H9 (cell line): Measurements from ENCODE around the gene TMEM132C. TPM values are rescaled to one million over a fixed set of nuclear protein-coding genes. Genes with fewer than 3 reads are reported as not detected.

ENCODE experiments used
- DNase-seq: peaks from one replicate; pipeline ENCODE4 v3.0.0-alpha.2; 2017
- H2AFZ ChIP-seq: one replicate; pipeline ENCODE4 v1.6.1; 2013; ENCODE audit warnings: mild to moderate bottlenecking, low read length, control low read depth, moderate library complexity
- H2AK5ac ChIP-seq: 2 replicates; pipeline ENCODE4 v1.6.1; 2013; ENCODE audit warnings: low read length, control low read depth, mixed read lengths; ENCODE audit not compliant: insufficient read length
- H2BK120ac ChIP-seq: one replicate; pipeline ENCODE4 v1.6.1; 2013; ENCODE audit warnings: low read depth, mild to moderate bottlenecking, low read length, control low read depth, inconsistent platforms; ENCODE audit not compliant: poor library complexity, severe bottlenecking
- H2BK12ac ChIP-seq: 2 replicates; pipeline ENCODE4 v1.6.1; 2013; ENCODE audit warnings: low read length, control low read depth, mixed read lengths, low read depth; ENCODE audit not compliant: insufficient read length
- H2BK15ac ChIP-seq: 2 replicates; pipeline ENCODE4 v1.6.1; 2013; ENCODE audit warnings: low read depth, low read length, control low read depth
- H2BK20ac ChIP-seq: one replicate; pipeline ENCODE4 v1.6.1; 2013; ENCODE audit warnings: low read depth, mild to moderate bottlenecking, low read length, control low read depth, inconsistent platforms; ENCODE audit not compliant: poor library complexity, severe bottlenecking
- H2BK5ac ChIP-seq: 2 replicates; pipeline ENCODE4 v1.6.1; 2013; ENCODE audit warnings: low read length, control low read depth, mixed read lengths; ENCODE audit not compliant: insufficient read length
- H3K14ac ChIP-seq: 2 replicates; pipeline ENCODE4 v1.6.1; 2013; ENCODE audit warnings: low read length, control low read depth; ENCODE audit not compliant: insufficient read depth
- H3K18ac ChIP-seq: 2 replicates; pipeline ENCODE4 v1.6.1; 2013; ENCODE audit warnings: low read depth, mild to moderate bottlenecking, mixed read lengths, low read length, control low read depth; ENCODE audit not compliant: insufficient read length
- H3K23ac ChIP-seq: 2 replicates; pipeline ENCODE4 v1.6.1; 2013; ENCODE audit warnings: low read length, control low read depth, mixed read lengths, low read depth; ENCODE audit not compliant: insufficient read length
- H3K23me2 ChIP-seq: 2 replicates; pipeline ENCODE4 v1.6.1; 2013; ENCODE audit warnings: low read depth, mild to moderate bottlenecking, mixed read lengths, low read length, control low read depth; ENCODE audit not compliant: insufficient read length, poor library complexity, severe bottlenecking
- H3K27ac ChIP-seq: 2 replicates; pipeline ENCODE4 v1.5.1; 2013; ENCODE audit warnings: low read length, control low read depth, mixed read lengths, low read depth; ENCODE audit not compliant: insufficient read length
- H3K27me3 ChIP-seq: 2 replicates; pipeline ENCODE4 v1.6.1; 2013; ENCODE audit warnings: low read length, control low read depth, inconsistent platforms; ENCODE audit not compliant: insufficient read depth
- H3K4ac ChIP-seq: 2 replicates; pipeline ENCODE4 v1.6.1; 2013; ENCODE audit warnings: low read depth, mild to moderate bottlenecking, control low read depth, inconsistent platforms, low read length, moderate library complexity
- H3K4me1 ChIP-seq: 2 replicates; pipeline ENCODE4 v1.6.1; 2013; ENCODE audit warnings: low read length, control low read depth, inconsistent platforms; ENCODE audit not compliant: insufficient read depth
- H3K4me2 ChIP-seq: 2 replicates; pipeline ENCODE4 v1.6.1; 2013; ENCODE audit warnings: low read length, control low read depth, mixed read lengths; ENCODE audit not compliant: insufficient read length, insufficient read depth
- H3K56ac ChIP-seq: 2 replicates; pipeline ENCODE4 v1.6.1; 2013; ENCODE audit warnings: low read depth, mild to moderate bottlenecking, mixed read lengths, low read length, control low read depth; ENCODE audit not compliant: insufficient read length
- H3K79me1 ChIP-seq: 2 replicates; pipeline ENCODE4 v1.6.1; 2013; ENCODE audit warnings: low read depth, mild to moderate bottlenecking, moderate library complexity, low read length, control low read depth, inconsistent platforms; ENCODE audit not compliant: insufficient read depth, poor library complexity, severe bottlenecking
- H3K79me2 ChIP-seq: 2 replicates; pipeline ENCODE4 v1.6.1; 2013; ENCODE audit warnings: low read length, control low read depth, inconsistent platforms; ENCODE audit not compliant: insufficient read depth
- H3K9ac ChIP-seq: 2 replicates; pipeline ENCODE4 v1.6.1; 2013; ENCODE audit warnings: low read length, control low read depth, mixed read lengths; ENCODE audit not compliant: insufficient read length; ENCODE audit errors: extremely low read depth
- H3K9me3 ChIP-seq: one replicate; pipeline ENCODE4 v1.6.1; 2013; ENCODE audit warnings: low read depth, low read length, inconsistent platforms; ENCODE audit not compliant: control insufficient read depth
- H3T11ph ChIP-seq: one replicate; pipeline ENCODE4 v1.6.1; 2013; ENCODE audit warnings: mild to moderate bottlenecking, low read length, control low read depth, inconsistent platforms
- H4K20me1 ChIP-seq: one replicate; pipeline ENCODE4 v1.6.1; 2013; ENCODE audit not compliant: control insufficient read depth, insufficient read length, insufficient read depth
- H4K5ac ChIP-seq: 2 replicates; pipeline ENCODE4 v1.6.1; 2013; ENCODE audit warnings: low read depth, mild to moderate bottlenecking, mixed read lengths, low read length, control low read depth; ENCODE audit not compliant: insufficient read length
- H4K8ac ChIP-seq: replicated peaks from 2 replicates; pipeline ENCODE4 v1.6.1; 2013; ENCODE audit warnings: low read length, control low read depth, mixed read lengths, low read depth; ENCODE audit not compliant: insufficient read length
- H4K91ac ChIP-seq: 2 replicates; pipeline ENCODE4 v1.6.1; 2013; ENCODE audit warnings: low read depth, mild to moderate bottlenecking, moderate library complexity, mixed read lengths, low read length, control low read depth; ENCODE audit not compliant: insufficient read length
- H3K27ac Mint-ChIP-seq, 3 experiments: 2 replicates in 2 of 3; 3 replicates in 1 of 3; pipeline ENCODE4 v1.8.0; 2020 to 2021; ENCODE audit warnings: mixed read lengths in 3 of 3, mild to moderate bottlenecking in 1 of 3, moderate library complexity in 1 of 3
- H3K27me3 Mint-ChIP-seq: 2 replicates; pipeline ENCODE4 v1.8.0; 2021; ENCODE audit warnings: low read depth, mild to moderate bottlenecking, moderate library complexity, mixed read lengths
- H3K36me3 Mint-ChIP-seq, 3 experiments: 2 replicates in 2 of 3; 3 replicates in 1 of 3; pipeline ENCODE4 v1.8.0; 2020 to 2021; ENCODE audit warnings: low read depth in 3 of 3, mixed read lengths in 3 of 3; ENCODE audit not compliant: insufficient read depth in 1 of 3
- H3K4me1 Mint-ChIP-seq, 2 experiments: 2 replicates each; pipeline ENCODE4 v1.8.0; 2020; ENCODE audit warnings: mixed read lengths in 2 of 2
- H3K4me3 Mint-ChIP-seq, 2 experiments: 2 replicates in 1 of 2; 3 replicates in 1 of 2; pipeline ENCODE4 v1.8.0; 2020 to 2021; ENCODE audit warnings: mild to moderate bottlenecking in 2 of 2, mixed read lengths in 2 of 2, moderate library complexity in 1 of 2
- H3K9me3 Mint-ChIP-seq, 2 experiments: 2 replicates in 1 of 2; 3 replicates in 1 of 2; pipeline ENCODE4 v1.8.0; 2020; ENCODE audit warnings: mild to moderate bottlenecking in 2 of 2, mixed read lengths in 2 of 2, moderate library complexity in 1 of 2
- CTCF ChIP-seq: fragments of 200-600 bp; sonication (generic); conservative IDR thresholded peaks from 3 replicates; pipeline ENCODE4 v1.8.0; 2021; ENCODE audit warnings: antibody characterized with exemption, mild to moderate bottlenecking
- WGBS: extraction: QIAGEN DNeasy Blood & Tissue Kit; methylation state at CpG from one replicate; pipeline ENCODE4 v1.1.7; 2013; ENCODE audit warnings: missing lambda C conversion rate, low lambda C conversion rate, mixed read lengths; ENCODE audit not compliant: insufficient read length; ENCODE audit errors: extremely low coverage; 5-methylcytosine and 5-hydroxymethylcytosine counted together
- total RNA-seq: library from RNA; stranded (reverse); gene quantifications from 2 replicates; pipeline ENCODE4 v1.2.1, GENCODE V29; 2021

Gene TMEM132C
- total RNA-seq, 1 experiment from 2014 or later: 0.22 TPM

GRCh38 chr12:128421375-128421774 lies 154.4 kb downstream of the TMEM132C start:
- no peak for DNase-seq
- Histone ChIP-seq H3K79me2 (no peaks in the 10 kb centered on the region), H4K5ac (no peak overlapping the region), H2AK5ac (no peak overlapping the region), H3K23ac (no peak overlapping the region), H2BK12ac (no peak overlapping the region), H3K27ac (no peak overlapping the region), H4K20me1 (no peaks in the 10 kb centered on the region), H2BK5ac (no peak overlapping the region), H3K27me3 (no peaks in the 10 kb centered on the region), H3K4me1 (no peaks in the 10 kb centered on the region), H2AFZ (no peak overlapping the region), H2BK120ac (no peak overlapping the region), H3K56ac (no peak overlapping the region), H3K4me2 (no peak overlapping the region), H3K79me1 (no peaks in the 10 kb centered on the region), H4K8ac (no peak overlapping the region), H2BK15ac (no peak overlapping the region), H4K91ac (no peak overlapping the region), H3K9me3 (no peaks in the 10 kb centered on the region), H3K18ac (no peak overlapping the region), H2BK20ac (no peak overlapping the region), H3K23me2 (no peaks in the 10 kb centered on the region), H3K4ac (no peak overlapping the region), H3K14ac (no peak overlapping the region), H3T11ph (no peak overlapping the region), H3K9ac (no peak overlapping the region)
- H3K27ac Mint-ChIP-seq: no peak overlapping the region
- H3K36me3 Mint-ChIP-seq: no peaks in the 10 kb centered on the region
- TF ChIP-seq CTCF: no peak
- H3K9me3 Mint-ChIP-seq: no peaks in the 10 kb centered on the region; a peak in 1 of 5 replicates
- whole genome bisulfite sequencing: no CpG with 5 or more reads among the region's 7 CpGs
- H3K27me3 Mint-ChIP-seq: peaks cover 38% of the 10 kb centered on the region
- no peak overlapping the region for H3K4me3 Mint-ChIP-seq
- 0 out of 4 replicates have a peak, but pooled peaks cover 0 to 2% of the 10 kb centered on the region in 2 experiments for H3K4me1 Mint-ChIP-seq
